OCI-LY7 (cell line): Measurements from ENCODE around the gene CAMK2B. TPM values are rescaled to one million over a fixed set of nuclear protein-coding genes. Genes with fewer than 3 reads are reported as not detected.
A peak's percentile ranks its signal among the peaks of the same experiment; 100 is the strongest.

Source experiments
- BruUV-seq: library from RNA; stranded (reverse); fragments of 400-500 nt; replicated peaks from 2 replicates; lab custom pipeline; 2021; lab: Mats Ljungman, UMichigan
- CTCF ChIA-PET: fragments of 300-600 bp; sonication (Branson Sonifier 250); formaldehyde crosslinking; loops from one replicate; lab custom pipeline; 2022; ENCODE audit warnings: antibody characterized with exemption; ENCODE audit not compliant: unreplicated experiment; lab: Charles Lee
- POLR2A ChIA-PET: fragments of 300-600 bp; sonication (Branson Sonifier 250); formaldehyde crosslinking; loops from one replicate; lab custom pipeline; 2022; ENCODE audit warnings: antibody characterized with exemption; lab: Charles Lee
- DNase-seq: peaks from one replicate; pipeline ENCODE4 v3.0.0-alpha.2; 2015; ENCODE audit warnings: low spot score
- H2AFZ ChIP-seq: fragments of 200-600 bp; sonication (generic), shearing (Covaris generic); 2 replicates; pipeline ENCODE4 v1.6.1; 2014; ENCODE audit warnings: mild to moderate bottlenecking, antibody characterized with exemption, low read length, moderate library complexity
- H3K27ac ChIP-seq: fragments of 200-600 bp; sonication (generic); 2 replicates; pipeline ENCODE4 v1.5.1; 2014; ENCODE audit warnings: mixed run types, low read depth, mild to moderate bottlenecking, moderate library complexity, low read length, inconsistent platforms; ENCODE audit not compliant: poor library complexity, severe bottlenecking
- H3K36me3 ChIP-seq: fragments of 200-600 bp; sonication (generic); 2 replicates; pipeline ENCODE4 v1.6.1; 2014; ENCODE audit warnings: mild to moderate bottlenecking, antibody characterized with exemption, low read length, moderate library complexity, mixed read lengths; ENCODE audit not compliant: insufficient read depth
- H3K4me1 ChIP-seq: fragments of 200-600 bp; sonication (generic); 2 replicates; pipeline ENCODE4 v1.5.1; 2014; ENCODE audit warnings: mild to moderate bottlenecking, low read length; ENCODE audit not compliant: insufficient read depth, poor library complexity, severe bottlenecking
- H3K4me2 ChIP-seq: fragments of 200-600 bp; sonication (generic); 2 replicates; pipeline ENCODE4 v1.6.1; 2014; ENCODE audit warnings: mild to moderate bottlenecking, low read length
- H3K4me3 ChIP-seq: fragments of 200-600 bp; sonication (generic); 2 replicates; pipeline ENCODE4 v1.5.1; 2014; ENCODE audit warnings: mild to moderate bottlenecking, low read depth, low read length; ENCODE audit not compliant: poor library complexity, severe bottlenecking
- H3K79me2 ChIP-seq: fragments of 200-600 bp; sonication (generic); 2 replicates; pipeline ENCODE4 v1.6.1; 2016; ENCODE audit warnings: low read depth, mild to moderate bottlenecking, low read length, moderate library complexity, mixed read lengths; ENCODE audit not compliant: insufficient read depth
- H3K9me2 ChIP-seq: fragments of 200-600 bp; sonication (generic); 2 replicates; pipeline ENCODE4 v1.6.1; 2016; ENCODE audit warnings: mild to moderate bottlenecking, low read length, mixed read lengths; ENCODE audit not compliant: insufficient read depth
- H3K9me3 ChIP-seq: fragments of 200-600 bp; sonication (generic); 2 replicates; pipeline ENCODE4 v1.6.1; 2014; ENCODE audit warnings: mild to moderate bottlenecking, mixed run types, low read length, mixed read lengths
- H4K20me1 ChIP-seq: fragments of 200-600 bp; sonication (generic); 2 replicates; pipeline ENCODE4 v1.6.1; 2014; ENCODE audit warnings: mild to moderate bottlenecking, antibody characterized with exemption, low read length, moderate library complexity, mixed read lengths; ENCODE audit not compliant: insufficient read depth
- EZH2phosphoT487 ChIP-seq: fragments of 200-600 bp; sonication (generic); IDR thresholded peaks from 2 replicates; pipeline ENCODE4 v1.6.1; 2018; ENCODE audit warnings: low read depth, borderline replicate concordance, mild to moderate bottlenecking, mixed run types, antibody characterized with exemption, low read length, moderate library complexity, mixed read lengths
- intact Hi-C: fragments of 100-400 bp; cut with micrococcal nuclease; formaldehyde crosslinking; loops from one replicate; pipeline ENCODE4 v1.10.0; 2022; ENCODE audit not compliant: unreplicated experiment
- total RNA-seq, 2 experiments: library from RNA; depleted of rRNA in 1 of 2; stranded (reverse); fragments of >200 nt in 1 of 2; shearing (Covaris generic) in 1 of 2; gene quantifications; 2 replicates each; pipeline ENCODE4 v1.2.3, GENCODE V29; 2014 to 2022
- TF ChIP-seq, protein P1 (sequence below): fragments of 200-600 bp; sonication (generic); conservative IDR thresholded peaks from 2 replicates; pipeline ENCODE4 v1.5.1; 2014; ENCODE audit warnings: mild to moderate bottlenecking, antibody characterized with exemption, low read length, moderate library complexity, mixed read lengths

CAMK2B gene
- total RNA-seq, 2 experiments from 2014 or later, result 0.66 to 1.1 TPM

GRCh38 chr7:44242091-44242490 lies 83.3 kb downstream of the CAMK2B start:
- POLR2A ChIA-PET, result no interaction called here
- Histone ChIP-seq H3K4me2 (no peak overlapping the region), H3K9me2 (no peaks in the 10 kb centered on the region), H2AFZ (no peak overlapping the region), H3K4me1 (peaks cover 4% of the 10 kb centered on the region), H3K27ac (no peak overlapping the region), H3K79me2 (no peaks in the 10 kb centered on the region), H4K20me1 (no peaks in the 10 kb centered on the region), H3K36me3 (no peaks in the 10 kb centered on the region), H3K4me3 (no peak overlapping the region), H3K9me3 (no peaks in the 10 kb centered on the region)
- CTCF ChIA-PET, result interaction anchor here (0.7 kb wide), 1 partner anchor 212 kb away, joined by 3 read pairs; no protein-coding TSS in a partner anchor
- DNase-seq, result no peak
- intact Hi-C loops, result no loop called here
- TF ChIP-seq, protein P1, sequence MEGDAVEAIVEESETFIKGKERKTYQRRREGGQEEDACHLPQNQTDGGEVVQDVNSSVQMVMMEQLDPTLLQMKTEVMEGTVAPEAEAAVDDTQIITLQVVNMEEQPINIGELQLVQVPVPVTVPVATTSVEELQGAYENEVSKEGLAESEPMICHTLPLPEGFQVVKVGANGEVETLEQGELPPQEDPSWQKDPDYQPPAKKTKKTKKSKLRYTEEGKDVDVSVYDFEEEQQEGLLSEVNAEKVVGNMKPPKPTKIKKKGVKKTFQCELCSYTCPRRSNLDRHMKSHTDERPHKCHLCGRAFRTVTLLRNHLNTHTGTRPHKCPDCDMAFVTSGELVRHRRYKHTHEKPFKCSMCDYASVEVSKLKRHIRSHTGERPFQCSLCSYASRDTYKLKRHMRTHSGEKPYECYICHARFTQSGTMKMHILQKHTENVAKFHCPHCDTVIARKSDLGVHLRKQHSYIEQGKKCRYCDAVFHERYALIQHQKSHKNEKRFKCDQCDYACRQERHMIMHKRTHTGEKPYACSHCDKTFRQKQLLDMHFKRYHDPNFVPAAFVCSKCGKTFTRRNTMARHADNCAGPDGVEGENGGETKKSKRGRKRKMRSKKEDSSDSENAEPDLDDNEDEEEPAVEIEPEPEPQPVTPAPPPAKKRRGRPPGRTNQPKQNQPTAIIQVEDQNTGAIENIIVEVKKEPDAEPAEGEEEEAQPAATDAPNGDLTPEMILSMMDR, result no peak
- no peak for TF ChIP-seq EZH2phosphoT487
- no TSS peak for BruUV-seq

GRCh38 chr7:44240983-44241510 lies 84.3 kb downstream of the CAMK2B start:
- no TSS peak for BruUV-seq
- Histone ChIP-seq H3K9me2 (no peaks in the 10 kb centered on the region), H3K36me3 (no peaks in the 10 kb centered on the region), H3K9me3 (no peaks in the 10 kb centered on the region), H3K4me2 (peak overlapping the region; percentile 47; the same call in 1 of the 2 replicates), H3K4me1 (peaks cover 4% of the 10 kb centered on the region), H2AFZ (peak overlapping the region; percentile 78), H3K27ac (no peak overlapping the region), H3K79me2 (no peaks in the 10 kb centered on the region), H4K20me1 (no peaks in the 10 kb centered on the region), H3K4me3 (no peak overlapping the region)
- peak; percentile 91 for DNase-seq
- intact Hi-C loops, result loop anchor here (1.0 kb wide), 2 partner anchors 236 to 324 kb away; no protein-coding TSS in a partner anchor
- ChIA-PET CTCF (interaction anchor here (0.5 to 1.1 kb wide), 12 partner anchors 10 to 673 kb away, joined by 3 to 8 read pairs (median 4); no protein-coding TSS in a partner anchor), POLR2A (interaction anchor here (0.6 to 1.5 kb wide), 6 partner anchors 9 to 716 kb away, joined by 3 to 4 read pairs (median 3); partner anchors contain the start of gene NUDCD3)
- TF ChIP-seq, protein P1, result peak; percentile 91
- TF ChIP-seq EZH2phosphoT487, result no peak

GRCh38 chr7:44240376-44240775 lies 85.0 kb downstream of the CAMK2B start:
- Histone ChIP-seq H3K9me2 (no peaks in the 10 kb centered on the region), H2AFZ (peak overlapping the region; percentile 78), H3K9me3 (no peaks in the 10 kb centered on the region), H3K4me3 (no peak overlapping the region), H3K36me3 (no peaks in the 10 kb centered on the region), H3K79me2 (no peaks in the 10 kb centered on the region), H3K4me2 (0 out of 2 replicates have a peak overlapping the region, but pooled peaks have one; percentile 47), H4K20me1 (no peaks in the 10 kb centered on the region), H3K4me1 (peaks cover 4% of the 10 kb centered on the region), H3K27ac (no peak overlapping the region)
- ChIA-PET CTCF (interaction anchor here (0.6 to 1.1 kb wide), 7 partner anchors 10 to 329 kb away, joined by 3 to 8 read pairs (median 4); no protein-coding TSS in a partner anchor), POLR2A (interaction anchor here (0.6 to 1.5 kb wide), 5 partner anchors 9 to 717 kb away, joined by 3 to 4 read pairs (median 3); partner anchors contain the start of gene NUDCD3)
- no TSS peak for BruUV-seq
- intact Hi-C loops, result no loop called here
- TF ChIP-seq EZH2phosphoT487, result no peak
- no peak for DNase-seq
